Hematopoietic multipotent progenitor cell treated with erythropoietin and hydrocortisone succinate and interleukin-3 and kit ligand, for 15 days (in vitro differentiated cells): Measurements from ENCODE around the gene CRLF2.
"Not testable (repeated sequence)": the region's sequence is repeated elsewhere in the genome, so short reads cannot be mapped to it uniquely, and the experiment has no call there.

Experiments
- DNase-seq: peaks from one replicate; pipeline ENCODE4 v3.0.0-alpha.2; 2015; ENCODE audit warnings: low spot score

The CRLF2 gene, protein sequence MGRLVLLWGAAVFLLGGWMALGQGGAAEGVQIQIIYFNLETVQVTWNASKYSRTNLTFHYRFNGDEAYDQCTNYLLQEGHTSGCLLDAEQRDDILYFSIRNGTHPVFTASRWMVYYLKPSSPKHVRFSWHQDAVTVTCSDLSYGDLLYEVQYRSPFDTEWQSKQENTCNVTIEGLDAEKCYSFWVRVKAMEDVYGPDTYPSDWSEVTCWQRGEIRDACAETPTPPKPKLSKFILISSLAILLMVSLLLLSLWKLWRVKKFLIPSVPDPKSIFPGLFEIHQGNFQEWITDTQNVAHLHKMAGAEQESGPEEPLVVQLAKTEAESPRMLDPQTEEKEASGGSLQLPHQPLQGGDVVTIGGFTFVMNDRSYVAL

DNA sequence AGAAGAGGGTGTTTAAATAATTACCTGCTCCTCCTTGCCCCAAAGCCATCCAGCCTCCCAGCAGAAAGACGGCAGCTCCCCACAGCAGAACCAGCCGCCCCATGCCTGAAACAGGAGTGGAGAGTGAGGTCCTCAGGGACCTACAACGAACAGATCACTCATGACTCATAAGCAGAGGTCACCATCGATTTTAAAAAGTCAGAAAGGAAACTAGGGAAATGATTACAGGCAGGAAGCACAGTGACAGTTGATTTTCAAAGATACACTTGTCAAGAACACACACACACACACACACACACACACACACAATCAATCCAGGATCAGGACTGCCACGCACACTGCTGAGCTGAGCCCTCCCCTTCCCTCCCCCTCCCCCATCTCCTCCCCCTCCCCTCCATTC lies at the start of gene CRLF2:
Gene CRLF2, minus strand, starts transcription at position 118 of the 400 bp plus-strand sequence. Its CDS starts 15 bp downstream, at position 103.
- no peak for DNase-seq

DNA sequence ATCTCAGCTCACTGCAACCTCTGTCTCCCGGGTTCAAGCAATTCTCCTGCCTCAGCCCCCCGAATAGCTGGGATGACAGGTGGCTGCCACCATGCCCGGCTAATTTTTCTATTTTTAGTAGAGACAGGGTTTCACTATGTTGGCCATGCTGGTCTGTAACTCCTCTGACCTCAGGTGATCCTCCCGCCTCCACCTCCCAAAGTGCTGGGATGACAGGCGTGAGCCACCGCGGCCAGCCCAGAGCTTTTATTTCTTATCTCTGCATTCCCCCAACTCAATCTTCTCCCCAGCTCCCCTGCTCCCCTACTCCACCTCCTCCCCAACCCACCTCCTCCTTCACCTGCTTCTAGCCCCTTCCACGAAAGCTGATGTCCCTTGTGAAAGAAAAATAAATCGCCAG lies 49.3 kb upstream of the CRLF2 start:
- not testable (repeated sequence) for DNase-seq

DNA sequence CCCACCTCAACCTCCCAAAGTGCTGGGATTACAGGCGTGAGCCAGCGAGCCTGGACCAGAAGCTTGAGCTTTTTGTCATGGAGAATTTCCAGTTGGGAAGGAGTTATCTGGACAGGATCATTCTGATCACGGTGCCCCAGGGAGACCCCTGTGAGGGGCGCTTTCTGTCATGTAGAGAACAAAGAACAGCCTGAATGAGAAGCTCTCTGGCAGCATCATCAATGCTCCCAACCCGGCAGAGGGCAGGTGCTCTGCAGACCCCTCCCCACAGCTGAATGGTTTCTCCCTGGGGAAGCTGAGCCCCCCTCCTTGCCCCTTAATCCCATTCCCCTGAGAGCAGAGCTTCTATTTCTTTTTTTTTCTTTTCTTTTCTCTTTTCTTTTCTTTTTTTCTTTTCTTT lies 48.8 kb upstream of the CRLF2 start:
- no peak for DNase-seq

DNA sequence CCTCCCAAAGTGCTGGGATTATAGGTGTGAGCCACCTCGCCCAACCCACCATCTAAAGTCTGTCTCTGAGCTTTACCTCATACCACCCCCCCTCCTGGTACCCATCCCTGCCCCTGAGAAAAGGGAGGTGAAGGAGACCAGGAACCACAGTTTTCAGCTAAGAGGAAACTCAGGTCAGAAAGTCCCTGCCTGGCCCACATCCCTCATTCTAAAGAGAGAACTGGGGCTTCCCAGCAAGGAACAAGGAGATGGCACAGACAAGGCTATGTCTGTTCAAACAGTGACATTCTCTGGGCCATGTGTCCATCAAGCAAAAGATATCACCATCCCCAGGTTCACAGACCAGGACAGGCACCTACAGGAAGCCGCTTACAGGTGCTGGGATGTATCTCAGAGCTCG lies 40.4 kb upstream of the CRLF2 start:
- DNase-seq: no peak

DNA sequence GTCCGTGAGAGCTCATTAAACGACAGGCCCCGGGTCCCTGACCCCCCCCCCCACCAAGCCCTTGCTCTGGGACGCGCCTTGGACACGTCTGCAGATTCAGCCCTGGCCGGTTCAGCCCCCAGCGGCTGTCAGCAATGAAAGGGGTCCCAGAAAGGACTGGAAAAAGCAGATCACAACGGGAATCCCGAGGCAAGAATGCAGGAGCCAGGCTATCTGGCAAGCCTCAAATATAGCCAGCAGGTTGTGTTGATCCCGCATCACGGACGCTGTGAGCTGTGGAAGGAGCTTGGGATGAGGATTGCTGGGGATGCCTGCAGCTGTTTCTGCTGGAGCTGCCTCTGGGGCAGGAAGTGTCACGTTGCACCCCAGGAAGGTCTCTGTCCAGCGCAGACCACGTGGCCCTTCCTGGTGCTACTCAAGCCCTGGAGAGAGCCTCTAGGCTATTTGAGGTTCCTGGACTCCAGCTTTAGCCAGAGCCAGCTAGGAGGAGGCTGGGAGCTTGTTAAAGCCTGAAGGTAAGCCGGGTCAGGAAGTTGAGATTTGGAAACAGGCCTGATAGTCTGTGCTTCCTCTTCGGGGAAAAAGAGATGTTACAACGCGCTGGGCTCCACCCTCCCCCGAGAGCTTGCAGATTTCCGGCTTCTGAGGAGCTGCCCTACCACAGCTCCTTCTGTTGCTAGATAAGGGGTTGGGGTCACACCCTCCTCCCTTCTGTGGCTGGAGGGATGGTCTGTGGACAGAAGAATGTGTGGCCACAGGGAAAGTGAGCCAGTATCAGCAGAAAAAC lies 36.8 kb upstream of the CRLF2 start:
- DNase-seq: peak; percentile 3

DNA sequence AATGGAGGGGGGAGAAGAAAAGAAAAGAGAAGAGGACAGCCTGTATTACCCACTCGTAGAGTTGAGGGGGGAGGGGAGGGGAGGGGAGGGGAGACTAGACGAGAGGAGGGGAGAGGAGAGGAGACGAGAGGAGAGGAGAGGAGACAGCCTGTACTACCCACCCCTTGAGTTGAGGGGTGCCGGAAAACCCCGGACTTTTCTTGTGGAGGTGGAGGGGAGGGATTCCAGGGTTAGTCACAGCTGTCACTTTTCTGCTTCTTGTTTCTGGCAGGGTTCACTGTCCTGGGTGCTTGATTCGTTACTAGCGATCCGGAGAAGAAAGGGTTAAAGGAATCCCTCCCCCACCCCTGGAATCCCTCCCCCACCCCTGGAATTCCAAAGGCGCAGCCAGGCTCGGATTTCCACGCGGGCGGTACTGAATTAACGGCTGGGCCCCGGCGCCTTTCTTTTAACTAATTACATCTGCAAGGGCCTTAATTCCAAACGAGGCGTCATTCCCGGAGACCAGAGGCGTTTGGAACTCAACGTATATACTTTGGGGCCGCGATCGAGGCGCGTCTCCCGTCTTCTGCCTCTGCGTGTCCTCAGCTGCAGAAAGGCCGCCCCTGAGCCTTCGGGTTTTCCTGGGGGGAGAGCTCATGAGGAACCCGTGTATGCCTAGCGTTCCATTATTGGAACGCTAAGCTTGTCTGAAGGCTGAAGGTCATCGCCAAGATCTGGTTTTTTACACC lies 36.0 kb upstream of the CRLF2 start:
- DNase-seq: no peak

DNA sequence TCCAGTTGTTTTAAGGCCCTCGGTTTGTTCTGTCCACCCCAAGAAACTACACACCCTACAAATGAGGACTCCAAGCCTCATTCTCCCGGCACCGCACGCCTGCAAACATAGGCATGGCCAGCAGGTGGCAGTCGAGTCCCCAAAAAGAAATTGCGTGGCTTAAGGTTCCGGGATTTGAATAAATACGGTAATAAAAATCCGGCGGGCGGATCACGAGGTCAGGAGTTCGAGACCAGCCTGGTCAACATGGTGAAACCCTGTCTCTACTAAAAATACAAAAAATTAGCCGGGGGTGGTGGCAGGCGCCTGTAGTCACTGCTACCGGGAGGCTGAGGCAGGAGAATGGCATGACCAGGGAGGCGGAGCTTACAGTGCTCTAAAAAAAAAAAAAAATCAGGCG lies 34.4 kb upstream of the CRLF2 start:
- DNase-seq: peak; percentile 58

DNA sequence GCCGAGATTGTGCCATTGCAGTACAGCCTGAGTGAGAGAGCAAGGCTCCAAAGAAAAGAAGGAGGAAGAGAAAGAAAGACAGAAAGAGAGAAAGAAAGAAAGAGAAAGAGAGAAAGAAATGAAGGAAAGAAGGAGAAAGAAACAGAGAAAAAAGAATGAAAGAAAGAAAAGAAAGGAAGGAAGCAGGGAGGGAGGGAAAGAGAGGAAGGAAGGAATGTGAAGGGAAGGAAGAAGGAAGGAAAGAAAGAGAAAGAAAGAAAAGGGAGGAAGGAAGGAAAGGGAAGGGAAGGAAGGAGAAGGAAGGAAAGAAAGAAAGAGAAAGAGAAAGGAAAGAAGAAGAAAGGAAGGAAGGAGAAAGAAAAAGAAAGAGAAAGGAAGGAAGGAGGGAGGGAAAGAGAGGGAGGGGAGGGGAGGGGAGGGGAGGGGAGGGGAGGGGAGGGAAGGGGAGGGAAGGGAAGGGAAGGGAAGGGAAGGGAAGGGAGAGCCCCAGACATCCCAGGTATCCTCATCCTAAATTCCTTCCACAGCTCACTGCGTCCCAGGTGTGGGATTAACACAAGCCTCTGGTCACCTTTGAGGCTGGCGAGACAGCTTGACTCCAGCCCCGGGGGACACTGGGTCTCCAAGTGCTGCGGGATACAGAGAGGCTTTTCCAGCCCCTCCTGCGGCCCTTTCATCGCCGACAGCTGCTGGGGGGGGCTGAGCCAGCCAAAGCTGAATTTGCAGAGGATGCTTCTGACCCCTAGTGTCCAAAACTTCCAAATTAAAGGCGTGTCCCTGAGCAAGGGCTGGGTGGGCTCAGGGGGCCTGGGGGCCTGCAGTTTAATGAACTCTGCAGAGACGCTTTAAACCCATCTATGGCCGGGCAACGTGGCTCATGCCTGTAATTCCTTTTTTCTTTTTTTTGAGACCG lies 32.0 kb upstream of the CRLF2 start:
- no peak for DNase-seq

DNA sequence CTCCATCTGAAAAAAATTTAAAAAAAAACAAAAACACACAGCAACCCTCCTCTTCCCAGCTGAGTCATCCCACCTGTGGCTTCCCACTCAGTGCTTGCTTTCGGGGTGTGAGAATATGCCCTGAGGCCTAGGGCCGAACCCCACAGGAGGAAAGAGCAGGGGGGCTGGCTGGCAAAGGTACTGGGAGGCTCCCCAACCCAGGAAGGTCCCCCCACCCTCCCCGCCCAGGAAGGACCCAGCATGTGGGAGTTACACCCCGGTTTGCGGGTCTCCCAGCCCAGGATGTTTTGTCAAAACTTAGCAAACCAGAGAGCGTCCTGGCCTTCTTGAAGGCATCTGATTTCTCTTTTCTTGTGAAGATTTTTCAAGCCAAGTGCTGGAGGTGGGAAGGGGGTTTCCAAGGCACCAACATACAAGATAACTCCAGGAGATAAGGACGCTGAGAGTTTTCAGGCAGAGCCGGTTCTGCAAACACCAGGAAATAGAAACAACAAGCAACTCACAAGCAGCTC lies 30.5 kb upstream of the CRLF2 start:
- no peak for DNase-seq

DNA sequence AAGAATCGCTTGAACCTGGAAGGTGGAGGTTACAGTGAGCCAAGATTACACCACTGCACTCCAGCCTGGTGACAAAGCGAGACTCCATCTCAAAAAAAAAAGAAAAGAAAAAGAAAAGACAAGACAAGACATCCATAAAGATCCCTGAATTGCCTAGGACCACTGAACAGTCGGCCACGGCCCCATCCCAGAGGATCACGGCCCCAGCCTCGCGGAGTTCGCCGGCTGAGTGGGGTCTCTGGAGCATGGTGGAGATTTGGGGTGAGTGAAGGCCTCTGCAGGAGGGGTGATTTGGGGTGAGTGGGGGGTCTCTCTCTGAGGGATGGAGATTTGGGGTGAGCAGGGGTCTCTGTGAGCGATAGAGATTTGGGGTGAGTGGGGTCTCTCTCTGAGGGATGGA lies 28.1 kb upstream of the CRLF2 start:
- DNase-seq: not testable (repeated sequence)

DNA sequence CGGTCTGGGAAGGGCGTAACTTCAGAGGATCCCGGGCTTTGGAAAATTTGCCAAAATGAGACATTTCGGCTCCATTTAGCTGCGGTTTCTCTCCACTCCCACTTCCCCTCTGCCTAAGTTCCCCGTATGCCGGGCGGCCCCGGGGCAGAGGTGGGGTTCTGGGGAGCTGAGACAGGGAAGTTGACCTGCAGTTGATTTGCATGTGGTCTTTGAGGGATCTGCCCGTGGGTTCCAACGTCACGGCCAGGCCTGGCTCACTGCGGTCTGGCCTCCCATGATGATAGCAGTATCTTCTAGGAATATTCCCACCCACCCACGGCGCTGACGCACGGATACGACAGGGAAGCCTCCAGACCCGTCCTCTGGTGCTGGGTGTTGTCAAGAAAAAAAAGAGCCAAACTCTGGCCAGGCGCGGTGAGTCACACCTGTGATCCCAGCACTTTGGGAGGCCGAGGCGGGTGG lies 27.3 kb upstream of the CRLF2 start:
- no peak for DNase-seq

DNA sequence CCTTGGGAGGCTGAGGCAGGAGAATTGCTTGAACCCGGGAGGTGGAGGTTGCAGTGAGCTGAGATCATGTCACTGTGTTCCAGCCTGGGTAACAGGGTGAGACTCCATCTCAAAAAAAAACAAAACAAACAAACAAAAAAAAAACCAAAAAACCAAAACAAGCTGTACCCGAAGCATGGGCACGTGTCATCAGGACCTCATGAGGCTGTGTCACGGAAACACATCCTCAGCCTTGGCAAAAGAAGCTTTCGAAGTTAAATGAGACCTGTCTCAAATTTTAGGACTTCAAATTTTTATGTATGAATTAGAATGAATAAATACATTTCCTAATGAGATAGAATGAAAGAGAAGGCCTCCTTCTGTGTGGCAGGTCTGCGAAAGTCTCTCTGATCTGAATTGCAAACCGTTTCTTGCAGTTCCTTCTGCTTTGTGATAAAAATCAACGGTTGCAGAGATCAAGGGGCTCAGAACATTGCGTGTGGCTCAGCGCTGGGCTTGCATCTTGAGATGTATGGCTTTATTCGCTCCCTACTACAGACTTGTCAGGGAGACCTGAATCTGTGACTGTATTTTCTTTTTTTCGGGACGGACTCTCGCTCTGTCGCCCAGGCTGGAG lies 19.5 kb upstream of the CRLF2 start:
- DNase-seq: no peak

DNA sequence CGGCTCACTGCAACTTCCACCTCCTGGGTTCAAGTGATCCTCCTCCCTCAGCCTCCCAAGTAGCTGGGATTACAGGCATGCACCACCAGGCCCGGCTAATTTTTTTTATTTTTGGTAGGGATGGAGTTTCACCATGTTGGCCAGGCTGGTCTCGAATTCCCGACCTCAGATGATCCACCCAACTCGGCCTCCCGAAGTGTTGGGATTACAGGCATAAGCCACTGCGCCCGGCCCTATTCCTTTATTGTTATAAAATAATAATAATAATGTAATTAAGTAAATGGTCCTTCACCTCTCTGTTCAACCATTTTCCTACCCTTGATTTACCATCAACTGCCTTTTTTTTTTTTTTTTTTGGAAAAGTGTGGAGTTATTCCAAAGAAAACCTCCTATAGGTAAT lies 15.7 kb upstream of the CRLF2 start:
- DNase-seq: not testable (repeated sequence)

DNA sequence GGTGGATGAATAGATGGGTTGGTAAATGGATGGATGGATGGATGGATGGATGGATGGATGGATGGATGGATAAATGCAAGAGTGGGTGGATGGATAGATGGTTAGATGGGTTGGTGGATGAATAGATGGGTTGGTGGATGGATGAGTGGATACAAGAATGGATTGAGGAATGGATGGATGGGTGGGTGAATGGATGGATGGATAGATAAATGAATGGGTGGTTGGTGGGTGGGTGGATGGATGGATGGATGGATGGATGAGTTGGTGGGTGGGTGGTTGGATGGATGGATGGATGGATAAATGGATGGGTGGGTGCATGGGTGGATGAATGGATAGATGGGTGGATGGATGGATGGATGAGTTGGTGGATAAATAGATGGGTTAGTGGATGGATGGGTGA lies 13.8 kb upstream of the CRLF2 start:
- DNase-seq: no peak

DNA sequence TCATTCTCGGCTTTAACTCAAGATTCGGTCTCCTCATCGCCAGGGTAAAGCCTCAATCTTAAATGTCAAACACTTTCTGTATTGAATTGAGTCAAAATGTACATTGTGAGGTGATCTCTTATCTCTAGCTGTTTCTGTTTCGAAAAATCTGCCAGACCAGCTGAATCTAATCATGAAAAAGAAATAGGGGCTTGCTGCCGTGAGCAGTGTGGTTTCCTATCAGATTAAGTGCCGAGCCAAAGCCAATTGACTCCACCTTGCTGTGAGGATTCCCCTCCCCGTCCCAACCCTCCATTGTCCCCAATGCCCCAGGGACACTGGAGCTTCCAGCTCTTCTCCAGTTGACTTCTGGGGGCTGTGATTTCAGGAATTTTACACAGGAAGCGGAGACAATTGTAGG lies 12.5 kb upstream of the CRLF2 start:
- no peak for DNase-seq

DNA sequence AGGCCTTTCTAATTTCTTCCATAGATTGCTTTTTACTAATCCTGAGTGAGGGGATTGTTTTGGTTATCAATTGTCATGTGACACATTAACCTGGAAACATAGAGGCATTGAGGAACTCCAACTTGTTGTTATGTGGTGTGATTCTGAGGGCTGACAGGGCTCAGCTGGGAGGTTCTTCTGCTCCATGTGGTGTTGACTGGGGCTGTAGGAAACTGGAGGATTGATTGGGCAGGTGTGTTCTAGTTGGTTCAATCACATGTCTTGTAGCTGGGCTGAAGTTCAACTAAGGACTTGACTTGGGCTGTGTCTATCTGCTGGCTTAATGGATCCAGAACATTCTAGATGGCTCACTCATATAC lies 10.8 kb upstream of the CRLF2 start:
- DNase-seq: no peak

DNA sequence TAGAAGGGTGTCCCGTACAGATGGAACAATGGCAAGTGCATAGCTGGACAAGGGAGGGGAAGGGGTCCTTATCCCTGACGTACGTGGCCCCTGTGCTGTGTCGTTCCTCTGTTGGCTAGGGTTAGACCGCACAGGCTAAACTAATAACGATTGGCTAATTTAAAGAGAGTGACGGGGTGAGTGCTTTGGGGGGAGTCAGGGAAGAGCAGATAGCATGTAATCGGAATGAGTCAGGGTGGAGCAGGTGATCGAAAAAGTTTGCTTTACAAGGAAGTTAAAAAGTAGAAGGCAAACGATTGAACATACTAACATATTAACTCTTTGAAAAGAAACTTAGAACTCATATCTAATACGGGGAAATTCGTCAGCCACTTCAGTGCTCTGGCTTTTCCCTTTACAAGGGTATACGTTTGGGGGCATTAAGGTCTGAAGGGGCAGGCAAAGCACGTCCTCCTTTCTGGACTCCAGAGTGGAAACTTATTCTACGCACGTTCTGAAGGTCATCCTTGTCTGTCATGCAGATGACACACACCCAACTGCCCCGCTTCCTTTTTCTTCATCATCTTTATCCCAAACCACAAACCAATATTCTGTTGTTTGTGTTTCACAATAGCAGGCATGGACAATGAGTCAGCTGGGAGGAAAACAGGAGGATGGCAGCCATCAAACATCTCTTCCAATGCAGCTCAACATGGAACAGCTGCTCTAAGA lies 10.2 kb upstream of the CRLF2 start:
- no peak for DNase-seq

DNA sequence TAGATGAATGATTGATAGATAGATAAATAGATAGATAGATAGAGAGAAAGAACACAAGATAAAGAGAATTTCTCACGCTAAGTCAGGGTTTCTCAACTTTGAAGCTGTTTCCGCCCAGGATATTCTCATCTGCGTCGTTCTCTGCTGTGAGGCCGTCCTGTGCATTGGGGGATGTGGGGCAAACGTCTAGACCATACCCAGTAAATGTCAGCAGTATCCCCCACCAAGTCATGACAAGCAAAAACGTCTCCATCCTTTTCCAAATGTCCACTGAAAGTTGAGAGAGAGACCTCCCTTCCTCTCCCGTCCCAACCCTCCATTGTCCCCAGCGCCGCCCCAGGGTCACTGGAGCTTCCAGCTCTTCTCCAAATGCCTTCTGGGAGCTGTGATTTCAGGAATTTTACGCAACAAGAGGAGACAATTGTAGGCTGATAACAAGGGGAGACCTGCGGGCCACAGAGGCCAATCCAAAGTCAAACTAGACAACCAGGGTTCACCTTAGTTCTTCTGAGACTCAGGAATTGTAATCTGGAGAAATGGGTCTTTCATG lies 8.9 kb upstream of the CRLF2 start:
- no peak for DNase-seq

DNA sequence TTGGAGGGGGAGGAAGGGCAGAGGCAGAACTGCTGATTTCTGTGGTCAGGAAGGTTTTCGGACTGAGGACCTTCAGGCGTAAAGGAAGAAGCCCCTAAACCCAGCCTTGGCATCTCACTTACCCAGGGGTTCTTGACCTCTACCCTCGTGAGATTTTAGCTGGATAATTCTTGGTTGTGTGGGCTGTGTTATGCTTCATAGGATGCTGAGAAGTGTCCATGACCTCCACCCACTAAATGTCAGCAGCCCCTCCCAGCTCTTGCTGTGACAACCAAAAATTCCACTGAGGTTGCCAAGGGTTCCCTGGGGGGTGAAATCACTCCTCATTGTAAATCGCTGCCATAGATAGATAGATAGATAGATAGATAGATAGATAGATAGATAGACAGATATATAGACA lies 5.8 kb upstream of the CRLF2 start:
- no peak for DNase-seq
